Dendritic cell treated with granulocyte-macrophage colony-stimulating factor and Interleukin-4, amounts not matched to agents 40 ng/mL and 50 ng/mL, for 4 days (primary cell): ENCODE results near the gene KCNAB1.
A peak's percentile ranks its signal among the peaks of the same experiment; 100 is the strongest.

Experiments used
- H3K27ac Mint-ChIP-seq: one replicate; pipeline ENCODE4 v1.8.0; 2022; ENCODE audit warnings: mild to moderate bottlenecking, mixed read lengths
- H3K27me3 Mint-ChIP-seq: one replicate; pipeline ENCODE4 v1.8.0; 2022; ENCODE audit warnings: mild to moderate bottlenecking, mixed read lengths
- H3K36me3 Mint-ChIP-seq: one replicate; pipeline ENCODE4 v1.8.0; 2022; ENCODE audit warnings: low read depth, mixed read lengths
- H3K4me1 Mint-ChIP-seq: one replicate; pipeline ENCODE4 v1.8.0; 2022; ENCODE audit warnings: low read depth, mixed read lengths
- H3K4me3 Mint-ChIP-seq: one replicate; pipeline ENCODE4 v1.8.0; 2022; ENCODE audit warnings: mild to moderate bottlenecking, moderate library complexity, mixed read lengths
- H3K9me3 Mint-ChIP-seq: one replicate; pipeline ENCODE4 v1.8.0; 2022; ENCODE audit warnings: mixed read lengths
- intact Hi-C: fragments of 100-400 bp; cut with micrococcal nuclease; formaldehyde crosslinking; loops from one replicate; pipeline ENCODE4 v1.15.0; 2022

The KCNAB1 gene

GRCh38 chr3:156492801-156493261, 372.5 kb downstream of the KCNAB1 start:
- H3K4me3 Mint-ChIP-seq: no peak overlapping the region
- peaks cover 2% of the 10 kb centered on the region for H3K27me3 Mint-ChIP-seq
- H3K36me3 Mint-ChIP-seq: no peaks in the 10 kb centered on the region
- no peaks in the 10 kb centered on the region for H3K9me3 Mint-ChIP-seq
- no peaks in the 10 kb centered on the region for H3K4me1 Mint-ChIP-seq
- H3K27ac Mint-ChIP-seq: no peak overlapping the region
- intact Hi-C loops: no loop called here

DNA sequence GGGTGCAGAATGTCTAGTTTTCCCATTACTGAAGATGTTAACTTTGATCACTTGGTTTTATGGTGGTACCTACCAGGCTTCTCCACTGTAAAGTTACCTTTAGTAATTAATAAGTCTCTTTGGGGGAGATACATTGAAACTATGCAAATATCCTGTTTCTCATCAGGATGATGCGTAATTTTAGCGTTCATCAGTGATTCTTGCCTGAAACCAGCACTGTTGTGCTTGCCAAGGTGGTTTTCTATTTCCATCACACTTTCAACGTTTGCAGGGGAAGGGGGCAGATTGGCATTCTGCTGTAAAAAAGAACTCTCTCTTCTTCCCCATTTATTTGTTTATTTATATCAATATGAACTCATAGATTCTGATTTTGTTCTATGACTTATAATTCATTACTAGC, 373.5 kb downstream of the KCNAB1 start:
- Mint-ChIP-seq H3K36me3 (no peaks in the 10 kb centered on the region), H3K4me3 (no peak overlapping the region), H3K27ac (no peak overlapping the region), H3K4me1 (no peaks in the 10 kb centered on the region), H3K27me3 (peaks cover 2% of the 10 kb centered on the region), H3K9me3 (peaks cover 9% of the 10 kb centered on the region)
- intact Hi-C loops: no loop called here

GRCh38 chr3:156495816-156496215, 375.4 kb downstream of the KCNAB1 start:
- H3K9me3 Mint-ChIP-seq: peaks cover 9% of the 10 kb centered on the region
- H3K27me3 Mint-ChIP-seq: peaks cover 2% of the 10 kb centered on the region
- H3K36me3 Mint-ChIP-seq: no peaks in the 10 kb centered on the region
- intact Hi-C loops: no loop called here
- no peaks in the 10 kb centered on the region for H3K4me1 Mint-ChIP-seq
- no peak overlapping the region for H3K4me3 Mint-ChIP-seq
- no peak overlapping the region for H3K27ac Mint-ChIP-seq

- H3K27ac Mint-ChIP-seq: no peak overlapping the region
- intact Hi-C loops: no loop called here
Measured at GRCh38 chr3:156497326-156497725, 376.9 kb downstream of the KCNAB1 start.

GRCh38 chr3:156498307-156498706, 377.9 kb downstream of the KCNAB1 start:
- Mint-ChIP-seq H3K36me3 (no peaks in the 10 kb centered on the region), H3K9me3 (peaks cover 9% of the 10 kb centered on the region), H3K27ac (no peak overlapping the region), H3K4me3 (no peak overlapping the region), H3K4me1 (no peaks in the 10 kb centered on the region), H3K27me3 (peaks cover 2% of the 10 kb centered on the region)
- intact Hi-C loops: no loop called here

More at GRCh38 chr3:156497326-156497725, 376.9 kb downstream of the KCNAB1 start:
- Mint-ChIP-seq H3K9me3 (peaks cover 9% of the 10 kb centered on the region), H3K4me3 (no peak overlapping the region), H3K4me1 (no peaks in the 10 kb centered on the region), H3K27me3 (peaks cover 2% of the 10 kb centered on the region), H3K36me3 (no peaks in the 10 kb centered on the region)

- Mint-ChIP-seq H3K4me3 (no peak overlapping the region), H3K27ac (no peak overlapping the region), H3K36me3 (no peaks in the 10 kb centered on the region), H3K4me1 (no peaks in the 10 kb centered on the region), H3K9me3 (no peaks in the 10 kb centered on the region), H3K27me3 (peaks cover 17% of the 10 kb centered on the region)
- intact Hi-C loops: loop anchor here (10.0 kb wide), 1 partner anchor 122 kb away; no protein-coding TSS in a partner anchor
Measured at GRCh38 chr3:156507285-156507684, 386.9 kb downstream of the KCNAB1 start.

GRCh38 chr3:156509189-156510174, 389.1 kb downstream of the KCNAB1 start:
- H3K4me1 Mint-ChIP-seq: no peaks in the 10 kb centered on the region
- no peak overlapping the region for H3K4me3 Mint-ChIP-seq
- H3K9me3 Mint-ChIP-seq: no peaks in the 10 kb centered on the region
- H3K36me3 Mint-ChIP-seq: no peaks in the 10 kb centered on the region
- intact Hi-C loops: loop anchor here (1.0 to 10.0 kb wide), 2 partner anchors 125 to 359 kb away; no protein-coding TSS in a partner anchor
- H3K27ac Mint-ChIP-seq: no peak overlapping the region
- H3K27me3 Mint-ChIP-seq: peaks cover 15% of the 10 kb centered on the region

- H3K27ac Mint-ChIP-seq: no peak overlapping the region
- no peaks in the 10 kb centered on the region for H3K36me3 Mint-ChIP-seq
- intact Hi-C loops: no loop called here
- H3K27me3 Mint-ChIP-seq: peaks cover 5% of the 10 kb centered on the region
- peaks cover 5% of the 10 kb centered on the region for H3K4me1 Mint-ChIP-seq
- H3K4me3 Mint-ChIP-seq: no peak overlapping the region
- H3K9me3 Mint-ChIP-seq: no peaks in the 10 kb centered on the region
Measured at GRCh38 chr3:156511987-156512677, 391.8 kb downstream of the KCNAB1 start.

DNA sequence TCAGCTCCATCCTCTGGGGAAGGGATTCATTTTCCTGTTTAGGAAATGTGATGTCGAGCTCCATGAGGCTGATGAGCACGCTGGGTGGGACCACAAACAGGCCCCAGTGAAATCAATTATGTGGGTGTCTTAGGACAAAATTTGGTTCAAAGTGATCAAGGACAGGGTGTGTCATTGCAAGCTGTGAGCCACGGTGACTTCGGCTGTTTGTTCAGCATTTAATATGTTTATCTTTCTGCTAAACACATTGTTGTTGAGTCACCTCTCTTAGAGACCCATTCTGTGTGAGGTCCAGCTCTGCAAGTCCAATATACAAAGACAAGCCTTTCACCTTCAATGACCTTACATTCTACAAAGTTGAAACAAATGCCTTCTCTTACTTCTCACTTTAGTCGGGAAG, 393.2 kb downstream of the KCNAB1 start:
- Mint-ChIP-seq H3K4me1 (peaks cover 15% of the 10 kb centered on the region), H3K9me3 (no peaks in the 10 kb centered on the region), H3K4me3 (no peak overlapping the region), H3K27me3 (peaks cover 9% of the 10 kb centered on the region), H3K27ac (no peak overlapping the region), H3K36me3 (no peaks in the 10 kb centered on the region)
- intact Hi-C loops: no loop called here

- H3K4me3 Mint-ChIP-seq: no peak overlapping the region
- intact Hi-C loops: no loop called here
- H3K27ac Mint-ChIP-seq: no peak overlapping the region
- H3K4me1 Mint-ChIP-seq: peaks cover 15% of the 10 kb centered on the region
- H3K36me3 Mint-ChIP-seq: no peaks in the 10 kb centered on the region
- H3K9me3 Mint-ChIP-seq: no peaks in the 10 kb centered on the region
- peaks cover 18% of the 10 kb centered on the region for H3K27me3 Mint-ChIP-seq
Measured at GRCh38 chr3:156516284-156516683, 395.9 kb downstream of the KCNAB1 start.

DNA sequence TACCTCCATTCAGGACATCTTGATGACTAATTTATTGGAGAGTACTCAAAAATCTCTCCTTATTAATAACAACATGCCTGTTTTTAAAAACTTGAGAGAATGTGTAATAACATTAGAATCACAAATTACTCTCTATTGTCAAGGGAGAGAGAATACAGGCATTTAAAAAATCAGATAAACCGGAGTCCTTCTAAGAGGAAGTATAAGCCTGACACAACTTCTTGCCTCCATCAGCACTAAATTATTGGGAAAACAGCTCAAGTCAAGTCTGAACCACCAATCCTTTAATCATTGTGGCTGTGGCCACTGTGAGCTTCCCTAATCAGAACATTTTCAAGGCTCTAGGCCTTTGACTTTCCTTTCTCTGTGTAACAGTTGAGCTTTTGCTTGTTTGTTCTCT, 396.6 kb downstream of the KCNAB1 start:
- intact Hi-C loops: no loop called here
- H3K27me3 Mint-ChIP-seq: peaks cover 19% of the 10 kb centered on the region
- H3K36me3 Mint-ChIP-seq: no peaks in the 10 kb centered on the region
- no peak overlapping the region for H3K4me3 Mint-ChIP-seq
- H3K4me1 Mint-ChIP-seq: peaks cover 15% of the 10 kb centered on the region
- peak overlapping the region; percentile 61 for H3K27ac Mint-ChIP-seq
- H3K9me3 Mint-ChIP-seq: no peaks in the 10 kb centered on the region

DNA sequence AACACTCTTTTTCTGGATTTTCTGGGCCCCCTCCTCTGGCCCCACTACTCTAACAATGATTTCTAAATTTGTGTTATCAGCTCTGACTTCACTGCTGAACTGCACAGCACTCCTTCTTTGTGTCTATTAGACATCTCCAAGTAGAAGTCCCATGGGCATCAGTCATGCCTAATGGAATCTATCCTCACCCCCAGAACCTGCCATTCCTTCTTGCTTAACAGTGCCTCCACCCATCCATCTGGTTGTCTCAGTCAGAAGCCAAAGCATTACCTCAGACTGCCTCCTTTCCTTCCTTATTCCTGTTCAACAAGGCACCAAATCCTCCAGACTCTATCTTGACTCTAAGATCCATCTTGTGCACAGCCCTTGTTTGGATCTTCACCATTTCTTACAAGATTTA, 398.3 kb downstream of the KCNAB1 start:
- Mint-ChIP-seq H3K9me3 (no peaks in the 10 kb centered on the region), H3K4me1 (peaks cover 15% of the 10 kb centered on the region), H3K4me3 (no peak overlapping the region), H3K27me3 (peaks cover 19% of the 10 kb centered on the region), H3K36me3 (no peaks in the 10 kb centered on the region), H3K27ac (no peak overlapping the region)
- intact Hi-C loops: no loop called here

DNA sequence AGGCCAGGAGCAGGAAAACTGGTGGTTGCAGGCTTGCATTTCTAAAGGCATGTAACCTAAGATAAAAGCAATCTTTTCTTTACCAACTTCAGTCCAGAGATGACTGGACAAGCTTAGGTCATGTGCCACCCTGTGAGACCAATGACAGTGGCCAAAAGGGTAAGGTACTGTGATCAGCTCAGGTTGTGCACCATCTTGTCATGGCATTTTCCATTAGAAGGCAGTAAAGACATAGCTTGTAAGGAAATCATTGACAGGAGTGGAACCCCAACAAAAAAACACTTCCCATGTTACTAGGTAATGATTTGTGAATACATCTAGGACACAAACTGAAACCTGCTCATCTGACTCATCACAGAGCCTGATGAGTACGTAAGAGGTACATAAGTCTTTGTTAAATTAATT, 399.4 kb downstream of the KCNAB1 start:
- H3K4me3 Mint-ChIP-seq: no peak overlapping the region
- no peaks in the 10 kb centered on the region for H3K36me3 Mint-ChIP-seq
- intact Hi-C loops: no loop called here
- H3K27ac Mint-ChIP-seq: no peak overlapping the region
- H3K27me3 Mint-ChIP-seq: peaks cover 22% of the 10 kb centered on the region
- peaks cover 15% of the 10 kb centered on the region for H3K4me1 Mint-ChIP-seq
- no peaks in the 10 kb centered on the region for H3K9me3 Mint-ChIP-seq

DNA sequence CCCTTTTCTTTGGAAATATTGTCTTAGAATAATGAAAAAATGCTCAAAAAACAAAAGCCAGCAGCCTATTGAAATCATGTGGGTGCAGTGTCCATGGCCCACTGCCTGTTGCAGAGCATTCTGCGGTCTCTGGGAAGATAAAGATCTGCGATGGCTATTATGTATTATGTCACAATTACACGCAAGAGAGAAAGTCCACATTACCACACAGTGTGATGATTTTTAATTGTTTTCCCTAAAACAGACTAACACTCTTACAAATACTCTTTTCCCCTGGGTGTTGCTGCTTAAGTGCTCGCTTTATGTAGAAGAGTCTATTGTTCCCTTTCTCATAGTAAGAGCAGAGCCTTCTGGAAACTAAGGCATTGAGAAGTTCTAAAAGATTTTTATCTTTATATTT, 402.3 kb downstream of the KCNAB1 start:
- Mint-ChIP-seq H3K36me3 (no peaks in the 10 kb centered on the region), H3K27ac (no peak overlapping the region), H3K4me1 (peaks cover 4% of the 10 kb centered on the region), H3K27me3 (peaks cover 22% of the 10 kb centered on the region), H3K9me3 (no peaks in the 10 kb centered on the region), H3K4me3 (no peak overlapping the region)
- intact Hi-C loops: no loop called here
